H9 (cell line): ENCODE measurements around the gene PDCD2. TPM values are rescaled to one million over a fixed set of nuclear protein-coding genes. Genes with fewer than 3 reads are reported as not detected.

Experiments
- DNase-seq: peaks from one replicate; pipeline ENCODE4 v3.0.0-alpha.2; 2017
- H2AFZ ChIP-seq: one replicate; pipeline ENCODE4 v1.6.1; 2013; ENCODE audit warnings: mild to moderate bottlenecking, low read length, control low read depth, moderate library complexity
- H2AK5ac ChIP-seq: 2 replicates; pipeline ENCODE4 v1.6.1; 2013; ENCODE audit warnings: low read length, control low read depth, mixed read lengths; ENCODE audit not compliant: insufficient read length
- H2BK120ac ChIP-seq: one replicate; pipeline ENCODE4 v1.6.1; 2013; ENCODE audit warnings: low read depth, mild to moderate bottlenecking, low read length, control low read depth, inconsistent platforms; ENCODE audit not compliant: poor library complexity, severe bottlenecking
- H2BK12ac ChIP-seq: 2 replicates; pipeline ENCODE4 v1.6.1; 2013; ENCODE audit warnings: low read length, control low read depth, mixed read lengths, low read depth; ENCODE audit not compliant: insufficient read length
- H2BK15ac ChIP-seq: 2 replicates; pipeline ENCODE4 v1.6.1; 2013; ENCODE audit warnings: low read depth, low read length, control low read depth
- H2BK20ac ChIP-seq: one replicate; pipeline ENCODE4 v1.6.1; 2013; ENCODE audit warnings: low read depth, mild to moderate bottlenecking, low read length, control low read depth, inconsistent platforms; ENCODE audit not compliant: poor library complexity, severe bottlenecking
- H2BK5ac ChIP-seq: 2 replicates; pipeline ENCODE4 v1.6.1; 2013; ENCODE audit warnings: low read length, control low read depth, mixed read lengths; ENCODE audit not compliant: insufficient read length
- H3K14ac ChIP-seq: 2 replicates; pipeline ENCODE4 v1.6.1; 2013; ENCODE audit warnings: low read length, control low read depth; ENCODE audit not compliant: insufficient read depth
- H3K18ac ChIP-seq: 2 replicates; pipeline ENCODE4 v1.6.1; 2013; ENCODE audit warnings: low read depth, mild to moderate bottlenecking, mixed read lengths, low read length, control low read depth; ENCODE audit not compliant: insufficient read length
- H3K23ac ChIP-seq: 2 replicates; pipeline ENCODE4 v1.6.1; 2013; ENCODE audit warnings: low read length, control low read depth, mixed read lengths, low read depth; ENCODE audit not compliant: insufficient read length
- H3K23me2 ChIP-seq: 2 replicates; pipeline ENCODE4 v1.6.1; 2013; ENCODE audit warnings: low read depth, mild to moderate bottlenecking, mixed read lengths, low read length, control low read depth; ENCODE audit not compliant: insufficient read length, poor library complexity, severe bottlenecking
- H3K27ac ChIP-seq: 2 replicates; pipeline ENCODE4 v1.5.1; 2013; ENCODE audit warnings: low read length, control low read depth, mixed read lengths, low read depth; ENCODE audit not compliant: insufficient read length
- H3K27me3 ChIP-seq: 2 replicates; pipeline ENCODE4 v1.6.1; 2013; ENCODE audit warnings: low read length, control low read depth, inconsistent platforms; ENCODE audit not compliant: insufficient read depth
- H3K4ac ChIP-seq: 2 replicates; pipeline ENCODE4 v1.6.1; 2013; ENCODE audit warnings: low read depth, mild to moderate bottlenecking, control low read depth, inconsistent platforms, low read length, moderate library complexity
- H3K4me1 ChIP-seq: 2 replicates; pipeline ENCODE4 v1.6.1; 2013; ENCODE audit warnings: low read length, control low read depth, inconsistent platforms; ENCODE audit not compliant: insufficient read depth
- H3K4me2 ChIP-seq: 2 replicates; pipeline ENCODE4 v1.6.1; 2013; ENCODE audit warnings: low read length, control low read depth, mixed read lengths; ENCODE audit not compliant: insufficient read length, insufficient read depth
- H3K56ac ChIP-seq: 2 replicates; pipeline ENCODE4 v1.6.1; 2013; ENCODE audit warnings: low read depth, mild to moderate bottlenecking, mixed read lengths, low read length, control low read depth; ENCODE audit not compliant: insufficient read length
- H3K79me1 ChIP-seq: 2 replicates; pipeline ENCODE4 v1.6.1; 2013; ENCODE audit warnings: low read depth, mild to moderate bottlenecking, moderate library complexity, low read length, control low read depth, inconsistent platforms; ENCODE audit not compliant: insufficient read depth, poor library complexity, severe bottlenecking
- H3K79me2 ChIP-seq: 2 replicates; pipeline ENCODE4 v1.6.1; 2013; ENCODE audit warnings: low read length, control low read depth, inconsistent platforms; ENCODE audit not compliant: insufficient read depth
- H3K9ac ChIP-seq: 2 replicates; pipeline ENCODE4 v1.6.1; 2013; ENCODE audit warnings: low read length, control low read depth, mixed read lengths; ENCODE audit not compliant: insufficient read length; ENCODE audit errors: extremely low read depth
- H3K9me3 ChIP-seq: one replicate; pipeline ENCODE4 v1.6.1; 2013; ENCODE audit warnings: low read depth, low read length, inconsistent platforms; ENCODE audit not compliant: control insufficient read depth
- H3T11ph ChIP-seq: one replicate; pipeline ENCODE4 v1.6.1; 2013; ENCODE audit warnings: mild to moderate bottlenecking, low read length, control low read depth, inconsistent platforms
- H4K20me1 ChIP-seq: one replicate; pipeline ENCODE4 v1.6.1; 2013; ENCODE audit not compliant: control insufficient read depth, insufficient read length, insufficient read depth
- H4K5ac ChIP-seq: 2 replicates; pipeline ENCODE4 v1.6.1; 2013; ENCODE audit warnings: low read depth, mild to moderate bottlenecking, mixed read lengths, low read length, control low read depth; ENCODE audit not compliant: insufficient read length
- H4K8ac ChIP-seq: replicated peaks from 2 replicates; pipeline ENCODE4 v1.6.1; 2013; ENCODE audit warnings: low read length, control low read depth, mixed read lengths, low read depth; ENCODE audit not compliant: insufficient read length
- H4K91ac ChIP-seq: 2 replicates; pipeline ENCODE4 v1.6.1; 2013; ENCODE audit warnings: low read depth, mild to moderate bottlenecking, moderate library complexity, mixed read lengths, low read length, control low read depth; ENCODE audit not compliant: insufficient read length
- H3K27ac Mint-ChIP-seq, 3 experiments: 2 replicates in 2 of 3; 3 replicates in 1 of 3; pipeline ENCODE4 v1.8.0; 2020 to 2021; ENCODE audit warnings: mixed read lengths in 3 of 3, mild to moderate bottlenecking in 1 of 3, moderate library complexity in 1 of 3
- H3K27me3 Mint-ChIP-seq: 2 replicates; pipeline ENCODE4 v1.8.0; 2021; ENCODE audit warnings: low read depth, mild to moderate bottlenecking, moderate library complexity, mixed read lengths
- H3K36me3 Mint-ChIP-seq, 3 experiments: 2 replicates in 2 of 3; 3 replicates in 1 of 3; pipeline ENCODE4 v1.8.0; 2020 to 2021; ENCODE audit warnings: low read depth in 3 of 3, mixed read lengths in 3 of 3; ENCODE audit not compliant: insufficient read depth in 1 of 3
- H3K4me1 Mint-ChIP-seq, 2 experiments: 2 replicates each; pipeline ENCODE4 v1.8.0; 2020; ENCODE audit warnings: mixed read lengths in 2 of 2
- H3K4me3 Mint-ChIP-seq, 2 experiments: 2 replicates in 1 of 2; 3 replicates in 1 of 2; pipeline ENCODE4 v1.8.0; 2020 to 2021; ENCODE audit warnings: mild to moderate bottlenecking in 2 of 2, mixed read lengths in 2 of 2, moderate library complexity in 1 of 2
- H3K9me3 Mint-ChIP-seq, 2 experiments: 2 replicates in 1 of 2; 3 replicates in 1 of 2; pipeline ENCODE4 v1.8.0; 2020; ENCODE audit warnings: mild to moderate bottlenecking in 2 of 2, mixed read lengths in 2 of 2, moderate library complexity in 1 of 2
- CTCF ChIP-seq: fragments of 200-600 bp; sonication (generic); conservative IDR thresholded peaks from 3 replicates; pipeline ENCODE4 v1.8.0; 2021; ENCODE audit warnings: antibody characterized with exemption, mild to moderate bottlenecking
- WGBS: extraction: QIAGEN DNeasy Blood & Tissue Kit; methylation state at CpG from one replicate; pipeline ENCODE4 v1.1.7; 2013; ENCODE audit warnings: missing lambda C conversion rate, low lambda C conversion rate, mixed read lengths; ENCODE audit not compliant: insufficient read length; ENCODE audit errors: extremely low coverage; 5-methylcytosine and 5-hydroxymethylcytosine counted together
- total RNA-seq: library from RNA; stranded (reverse); gene quantifications from 2 replicates; pipeline ENCODE4 v1.2.1, GENCODE V29; 2021

Gene PDCD2
- total RNA-seq, 1 experiment from 2014 or later = 78.5 TPM

GRCh38 chr6:170572704-170573466 lies 11.6 kb downstream of the PDCD2 start:
- Histone ChIP-seq H4K8ac (no peak overlapping the region), H3K4me2 (no peak overlapping the region), H3K18ac (no peak overlapping the region), H2AFZ (no peak overlapping the region), H4K91ac (no peak overlapping the region), H4K20me1 (no peaks in the 10 kb centered on the region), H3K27ac (no peak overlapping the region), H3T11ph (no peak overlapping the region), H2BK20ac (no peak overlapping the region), H3K56ac (no peak overlapping the region), H2AK5ac (no peak overlapping the region), H2BK12ac (no peak overlapping the region), H3K4me1 (no peaks in the 10 kb centered on the region), H3K79me2 (no peaks in the 10 kb centered on the region), H2BK15ac (no peak overlapping the region), H3K9ac (no peak overlapping the region), H3K9me3 (no peaks in the 10 kb centered on the region), H3K4ac (no peak overlapping the region), H3K23ac (no peak overlapping the region), H3K79me1 (no peaks in the 10 kb centered on the region), H3K14ac (no peak overlapping the region), H3K27me3 (no peaks in the 10 kb centered on the region), H2BK120ac (no peak overlapping the region), H2BK5ac (no peak overlapping the region), H4K5ac (no peak overlapping the region), H3K23me2 (no peaks in the 10 kb centered on the region)
- Mint-ChIP-seq H3K36me3 (peaks cover 8 to 58% (median 22%) of the 10 kb centered on the region in 3 experiments), H3K27ac (no peak overlapping the region; a peak in 1 of 7 replicates), H3K4me1 (no peaks in the 10 kb centered on the region), H3K9me3 (no peaks in the 10 kb centered on the region; a peak in 1 of 5 replicates), H3K27me3 (no peaks in the 10 kb centered on the region), H3K4me3 (no peak overlapping the region)
- no peak for DNase-seq
- no peak for TF ChIP-seq CTCF
- WGBS = no CpG with 5 or more reads among the region's 2 CpGs
